ENCODE data around the gene PHF21B. TPM values are rescaled to one million over a fixed set of nuclear protein-coding genes. Genes with fewer than 3 reads are reported as not detected.

PHF21B gene
- total RNA-seq, 1 donor: not detected

GRCh38 chr22:44862981-44863860 lies 146.6 kb downstream of the PHF21B start:
- TF ChIP-seq, protein P1, sequence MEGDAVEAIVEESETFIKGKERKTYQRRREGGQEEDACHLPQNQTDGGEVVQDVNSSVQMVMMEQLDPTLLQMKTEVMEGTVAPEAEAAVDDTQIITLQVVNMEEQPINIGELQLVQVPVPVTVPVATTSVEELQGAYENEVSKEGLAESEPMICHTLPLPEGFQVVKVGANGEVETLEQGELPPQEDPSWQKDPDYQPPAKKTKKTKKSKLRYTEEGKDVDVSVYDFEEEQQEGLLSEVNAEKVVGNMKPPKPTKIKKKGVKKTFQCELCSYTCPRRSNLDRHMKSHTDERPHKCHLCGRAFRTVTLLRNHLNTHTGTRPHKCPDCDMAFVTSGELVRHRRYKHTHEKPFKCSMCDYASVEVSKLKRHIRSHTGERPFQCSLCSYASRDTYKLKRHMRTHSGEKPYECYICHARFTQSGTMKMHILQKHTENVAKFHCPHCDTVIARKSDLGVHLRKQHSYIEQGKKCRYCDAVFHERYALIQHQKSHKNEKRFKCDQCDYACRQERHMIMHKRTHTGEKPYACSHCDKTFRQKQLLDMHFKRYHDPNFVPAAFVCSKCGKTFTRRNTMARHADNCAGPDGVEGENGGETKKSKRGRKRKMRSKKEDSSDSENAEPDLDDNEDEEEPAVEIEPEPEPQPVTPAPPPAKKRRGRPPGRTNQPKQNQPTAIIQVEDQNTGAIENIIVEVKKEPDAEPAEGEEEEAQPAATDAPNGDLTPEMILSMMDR (IDR thresholded peaks at IDR 0.05; ENCODE audit: extremely low read depth, low read depth, low read length): no peak
- peak; percentile 74 for DNase-seq (ENCODE audit: insufficient read length, low spot score, missing footprints)
- no peak overlapping the region for H3K27ac ChIP-seq (ENCODE audit: low read depth, low read length)
- no peak overlapping the region for H2AFZ ChIP-seq (ENCODE audit: low read length)
- no peaks in the 10 kb centered on the region for H3K9me3 ChIP-seq (ENCODE audit: low read depth, low read length)
- H3K27me3 ChIP-seq (ENCODE audit: insufficient read depth, low read length): no peaks in the 10 kb centered on the region
- H4K20me1 ChIP-seq (ENCODE audit: insufficient read depth, low read length): no peaks in the 10 kb centered on the region
- no peaks in the 10 kb centered on the region for H3K79me2 ChIP-seq (ENCODE audit: insufficient read depth, low read length)
- H3K36me3 ChIP-seq (ENCODE audit: insufficient read depth, low read length): no peaks in the 10 kb centered on the region
- no peak overlapping the region for H3K4me3 ChIP-seq (ENCODE audit: insufficient read depth, low read length)
- no peak overlapping the region for H3K4me2 ChIP-seq (ENCODE audit: insufficient read depth, low read length)
- no peaks in the 10 kb centered on the region for H3K4me1 ChIP-seq (ENCODE audit: insufficient read depth, low read length)

GRCh38 chr22:44862281-44862680 lies 147.5 kb downstream of the PHF21B start:
- TF ChIP-seq, protein P1 (IDR thresholded peaks at IDR 0.05; ENCODE audit: extremely low read depth, low read depth, low read length): no peak
- H3K4me3 ChIP-seq (ENCODE audit: insufficient read depth, low read length): no peak overlapping the region
- no peaks in the 10 kb centered on the region for H3K27me3 ChIP-seq (ENCODE audit: insufficient read depth, low read length)
- no peaks in the 10 kb centered on the region for H3K4me1 ChIP-seq (ENCODE audit: insufficient read depth, low read length)
- no peaks in the 10 kb centered on the region for H4K20me1 ChIP-seq (ENCODE audit: insufficient read depth, low read length)
- no peak for DNase-seq (ENCODE audit: insufficient read length, low spot score, missing footprints)
- H3K27ac ChIP-seq (ENCODE audit: low read depth, low read length): no peak overlapping the region
- H3K36me3 ChIP-seq (ENCODE audit: insufficient read depth, low read length): no peaks in the 10 kb centered on the region
- no peaks in the 10 kb centered on the region for H3K9me3 ChIP-seq (ENCODE audit: low read depth, low read length)
- no peak overlapping the region for H3K4me2 ChIP-seq (ENCODE audit: insufficient read depth, low read length)
- no peak overlapping the region for H2AFZ ChIP-seq (ENCODE audit: low read length)
- no peaks in the 10 kb centered on the region for H3K79me2 ChIP-seq (ENCODE audit: insufficient read depth, low read length)

GRCh38 chr22:44861245-44861644 lies 148.6 kb downstream of the PHF21B start:
- Histone ChIP-seq H3K4me2 (ENCODE audit: insufficient read depth, low read length) (no peak overlapping the region), H4K20me1 (ENCODE audit: insufficient read depth, low read length) (no peaks in the 10 kb centered on the region), H3K4me3 (ENCODE audit: insufficient read depth, low read length) (no peak overlapping the region), H3K36me3 (ENCODE audit: insufficient read depth, low read length) (no peaks in the 10 kb centered on the region), H3K9me3 (ENCODE audit: low read depth, low read length) (no peaks in the 10 kb centered on the region), H3K4me1 (ENCODE audit: insufficient read depth, low read length) (no peaks in the 10 kb centered on the region), H2AFZ (ENCODE audit: low read length) (no peak overlapping the region), H3K79me2 (ENCODE audit: insufficient read depth, low read length) (no peaks in the 10 kb centered on the region), H3K27ac (ENCODE audit: low read depth, low read length) (no peak overlapping the region), H3K27me3 (ENCODE audit: insufficient read depth, low read length) (no peaks in the 10 kb centered on the region)
- peak; percentile 21 for DNase-seq (ENCODE audit: insufficient read length, low spot score, missing footprints)
- TF ChIP-seq, protein P1 (IDR thresholded peaks at IDR 0.05; ENCODE audit: extremely low read depth, low read depth, low read length): no peak

- no peaks in the 10 kb centered on the region for H3K9me3 ChIP-seq (ENCODE audit: low read depth, low read length)
- H3K4me1 ChIP-seq (ENCODE audit: insufficient read depth, low read length): no peaks in the 10 kb centered on the region
- TF ChIP-seq, protein P1 (IDR thresholded peaks at IDR 0.05; ENCODE audit: extremely low read depth, low read depth, low read length): no peak
- H3K79me2 ChIP-seq (ENCODE audit: insufficient read depth, low read length): no peaks in the 10 kb centered on the region
- H3K27me3 ChIP-seq (ENCODE audit: insufficient read depth, low read length): no peaks in the 10 kb centered on the region
- DNase-seq (ENCODE audit: insufficient read length, low spot score, missing footprints): peak; percentile 22
- H3K36me3 ChIP-seq (ENCODE audit: insufficient read depth, low read length): no peaks in the 10 kb centered on the region
- no peaks in the 10 kb centered on the region for H4K20me1 ChIP-seq (ENCODE audit: insufficient read depth, low read length)
- H3K4me2 ChIP-seq (ENCODE audit: insufficient read depth, low read length): no peak overlapping the region
- no peak overlapping the region for H2AFZ ChIP-seq (ENCODE audit: low read length)
- H3K4me3 ChIP-seq (ENCODE audit: insufficient read depth, low read length): no peak overlapping the region
- no peak overlapping the region for H3K27ac ChIP-seq (ENCODE audit: low read depth, low read length)
Measured at GRCh38 chr22:44860311-44860710, 149.5 kb downstream of the PHF21B start.
